RWPE1 (cell line): ENCODE measurements around the gene FURIN.

Experiments used
- CTCF ChIA-PET: fragments of 350-600 bp; sonication (Branson Sonifier 250); formaldehyde crosslinking; extraction: SDS; loops from one replicate; lab custom pipeline; 2021; lab: Yijun Ruan, JAX
- POLR2A ChIA-PET: fragments of 400-600 bp; formaldehyde crosslinking; extraction: SDS; loops from one replicate; lab custom pipeline; 2020; ENCODE audit warnings: antibody characterized with exemption; ENCODE audit not compliant: low non-redundant PET; lab: Yijun Ruan, JAX
- DNase-seq: peaks from one replicate; pipeline ENCODE4 v3.0.0; 2012; ENCODE audit warnings: low spot score
- H3K27ac ChIP-seq: fragments of 450-650 bp; 2 replicates; pipeline ENCODE4 v1.5.1; 2017
- TF ChIP-seq, protein P1 (sequence below): fragments of 450-650 bp; conservative IDR thresholded peaks from 2 replicates; pipeline ENCODE4 v1.5.1; 2017; ENCODE audit warnings: low read depth, mild to moderate bottlenecking

Gene FURIN

DNA sequence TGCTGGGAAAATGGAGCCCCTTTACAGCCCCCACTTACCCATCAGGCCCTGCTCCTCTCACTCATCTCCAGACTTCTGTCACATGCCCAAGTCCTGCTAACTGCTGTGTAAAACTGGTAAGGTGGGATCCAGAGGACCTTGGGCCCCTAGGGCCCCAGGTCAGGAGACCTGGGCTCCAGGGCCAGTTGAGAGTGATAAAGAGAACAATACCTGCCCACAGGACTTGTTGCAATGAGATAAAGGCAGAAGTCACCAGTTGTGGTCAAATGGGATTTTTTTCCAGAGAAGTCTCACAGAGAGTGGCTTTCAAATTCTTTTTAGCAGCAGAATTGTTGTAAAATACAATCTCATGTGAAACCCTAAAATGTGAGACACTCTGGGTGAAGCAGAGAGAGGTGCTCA, 753 bp downstream of the FURIN start:
- H3K27ac ChIP-seq = peak overlapping the region; percentile 88
- CTCF ChIA-PET = interaction anchor here (0.8 kb wide), 1 partner anchor 1688 kb away, joined by 3 read pairs; no protein-coding TSS in a partner anchor
- TF ChIP-seq, protein P1, sequence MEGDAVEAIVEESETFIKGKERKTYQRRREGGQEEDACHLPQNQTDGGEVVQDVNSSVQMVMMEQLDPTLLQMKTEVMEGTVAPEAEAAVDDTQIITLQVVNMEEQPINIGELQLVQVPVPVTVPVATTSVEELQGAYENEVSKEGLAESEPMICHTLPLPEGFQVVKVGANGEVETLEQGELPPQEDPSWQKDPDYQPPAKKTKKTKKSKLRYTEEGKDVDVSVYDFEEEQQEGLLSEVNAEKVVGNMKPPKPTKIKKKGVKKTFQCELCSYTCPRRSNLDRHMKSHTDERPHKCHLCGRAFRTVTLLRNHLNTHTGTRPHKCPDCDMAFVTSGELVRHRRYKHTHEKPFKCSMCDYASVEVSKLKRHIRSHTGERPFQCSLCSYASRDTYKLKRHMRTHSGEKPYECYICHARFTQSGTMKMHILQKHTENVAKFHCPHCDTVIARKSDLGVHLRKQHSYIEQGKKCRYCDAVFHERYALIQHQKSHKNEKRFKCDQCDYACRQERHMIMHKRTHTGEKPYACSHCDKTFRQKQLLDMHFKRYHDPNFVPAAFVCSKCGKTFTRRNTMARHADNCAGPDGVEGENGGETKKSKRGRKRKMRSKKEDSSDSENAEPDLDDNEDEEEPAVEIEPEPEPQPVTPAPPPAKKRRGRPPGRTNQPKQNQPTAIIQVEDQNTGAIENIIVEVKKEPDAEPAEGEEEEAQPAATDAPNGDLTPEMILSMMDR = no peak
- POLR2A ChIA-PET = interaction anchor here (0.5 kb wide), 1 partner anchor 278 kb away, joined by 3 read pairs; no protein-coding TSS in a partner anchor
- DNase-seq = no peak

GRCh38 chr15:90869601-90870353, 1.4 kb downstream of the FURIN start:
- POLR2A ChIA-PET = interaction anchor here (0.6 to 1.1 kb wide), 2 partner anchors 10 to 31 kb away, joined by 3 to 5 read pairs; no protein-coding TSS in a partner anchor
- peak; percentile 80 for DNase-seq
- TF ChIP-seq, protein P1 = no peak
- CTCF ChIA-PET = interaction anchor here (0.6 to 0.8 kb wide), 2 partner anchors 59 to 1689 kb away, joined by 3 to 6 read pairs; no protein-coding TSS in a partner anchor
- H3K27ac ChIP-seq = peak overlapping the region; percentile 88

GRCh38 chr15:90870354-90871138, 2.2 kb downstream of the FURIN start:
- CTCF ChIA-PET = interaction anchor here (0.5 to 0.7 kb wide), 5 partner anchors 15 to 1105 kb away, joined by 3 to 7 read pairs (median 6); no protein-coding TSS in a partner anchor
- H3K27ac ChIP-seq = peak overlapping the region; percentile 88
- POLR2A ChIA-PET = interaction anchor here (1.1 kb wide), 1 partner anchor 10 kb away, joined by 3 read pairs; no protein-coding TSS in a partner anchor
- TF ChIP-seq, protein P1 = no peak
- DNase-seq = no peak

DNA sequence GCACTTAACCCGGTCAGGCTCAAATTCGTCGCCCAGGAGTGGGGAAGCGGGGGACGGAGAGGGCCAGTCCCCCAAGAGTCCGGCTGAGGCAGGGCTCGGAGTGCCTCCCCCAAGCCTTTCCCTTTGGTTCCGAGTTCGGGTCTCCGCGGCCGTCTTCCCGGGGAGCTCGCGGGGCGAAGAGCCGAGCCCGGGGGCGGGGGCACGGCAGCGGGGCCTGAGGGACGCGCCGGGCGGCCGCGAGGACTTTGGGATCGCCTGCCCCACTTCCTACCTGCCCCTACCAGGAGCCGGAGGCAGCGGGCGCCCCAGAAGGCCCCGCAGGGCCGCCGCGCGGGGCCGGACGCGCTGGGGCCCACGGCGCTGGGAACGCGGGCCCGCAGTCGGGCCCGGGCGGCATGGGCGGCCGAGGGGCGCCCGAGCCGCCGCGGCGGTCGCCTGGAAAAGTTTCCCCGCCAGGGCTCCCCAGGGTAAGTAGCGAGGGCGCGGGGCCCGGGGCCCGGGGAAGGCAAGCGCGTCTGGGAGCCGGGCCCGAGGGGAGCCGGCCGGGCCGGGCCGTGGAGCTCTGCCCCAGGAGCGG, 2.8 kb downstream of the FURIN start:
- TF ChIP-seq, protein P1 = no peak
- ChIA-PET CTCF (interaction anchor here (0.7 to 1.1 kb wide), 3 partner anchors 15 to 241 kb away, joined by 3 to 6 read pairs (median 6); no protein-coding TSS in a partner anchor), POLR2A (interaction anchor here (1.1 kb wide), 1 partner anchor 11 kb away, joined by 3 read pairs; no protein-coding TSS in a partner anchor)
- DNase-seq = peak; percentile 44
- H3K27ac ChIP-seq = peak overlapping the region; percentile 88

- ChIA-PET CTCF (interaction anchor here (1.0 to 1.1 kb wide), 2 partner anchors 14 to 89 kb away, joined by 3 to 6 read pairs; no protein-coding TSS in a partner anchor), POLR2A (no interaction called here)
- TF ChIP-seq, protein P1 = no peak
- DNase-seq = peak; percentile 51
- H3K27ac ChIP-seq = peak overlapping the region; percentile 88
Observed at GRCh38 chr15:90871716-90872485, 3.5 kb downstream of the FURIN start.
